Stimulated activated CD8-positive, alpha-beta memory T cell treated with anti-CD3 and anti-CD28 coated beads, Interleukin-7, amount 100 ng/mL, for 4 hours (primary cell): ENCODE measurements around the gene KDM4E.

ENCODE experiments used
- DNase-seq, 2 donors: peaks; one replicate each; pipeline ENCODE4 v3.0.0-alpha.2; 2020; ENCODE audit warnings: low read depth in 2 of 2

Gene KDM4E

GRCh38 chr11:95050595-95051202 lies 25.6 kb downstream of the KDM4E start:
- DNase-seq, result no peak

GRCh38 chr11:95054356-95054755 lies 29.3 kb downstream of the KDM4E start:
- no peak for DNase-seq

GRCh38 chr11:95055283-95055897 lies 30.3 kb downstream of the KDM4E start:
- no peak for DNase-seq

- DNase-seq, result no peak
Measured at GRCh38 chr11:95057959-95058358, 32.9 kb downstream of the KDM4E start.

GRCh38 chr11:95058621-95059020 lies 33.6 kb downstream of the KDM4E start:
- DNase-seq, result no peak

- DNase-seq, result no peak
Measured at GRCh38 chr11:95059046-95059445, 34.0 kb downstream of the KDM4E start.

- no peak for DNase-seq
Measured at GRCh38 chr11:95065336-95065735, 40.3 kb downstream of the KDM4E start.

- no peak for DNase-seq
Measured at GRCh38 chr11:95066716-95067038, 41.6 kb downstream of the KDM4E start, which contains the start of gene SRSF8. Gene SRSF8 (plus strand): TSS chr11:95066919. CDS start chr11:95067227, 308 bp downstream.

- DNase-seq, result peak; percentile 45 to 69
Measured at GRCh38 chr11:95067039-95067840, 42.2 kb downstream of the KDM4E start.

- no peak for DNase-seq
Measured at GRCh38 chr11:95067841-95068219, 42.8 kb downstream of the KDM4E start.

- peak; percentile 40 to 48 for DNase-seq
Measured at GRCh38 chr11:95068549-95068948, 43.5 kb downstream of the KDM4E start.

GRCh38 chr11:95070471-95070870 lies 45.4 kb downstream of the KDM4E start:
- no peak for DNase-seq

GRCh38 chr11:95072948-95073347 lies 47.9 kb downstream of the KDM4E start:
- no peak for DNase-seq

GRCh38 chr11:95074792-95075563 lies 49.9 kb downstream of the KDM4E start:
- DNase-seq, result no peak

GRCh38 chr11:95076416-95076815 lies 51.4 kb downstream of the KDM4E start:
- DNase-seq, result no peak

- DNase-seq, result no peak
Measured at GRCh38 chr11:95076981-95077380, 51.9 kb downstream of the KDM4E start.
